Erythroblast (primary cell): ENCODE measurements around the gene MGAT1.

ENCODE experiments used
- GATA1 ChIP-seq: IDR thresholded peaks from 2 replicates; pipeline ENCODE4 v1.6.1; 2011; ENCODE audit warnings: low read depth, mild to moderate bottlenecking, control low read depth, low read length, moderate library complexity
- POLR2A ChIP-seq: IDR thresholded peaks from 2 replicates; pipeline ENCODE4 v1.6.1; 2011; ENCODE audit warnings: mild to moderate bottlenecking, low read length

- TF ChIP-seq POLR2A (no peak), GATA1 (no peak)
Measured at GRCh38 chr5:180799902-180800801, 2.5 kb downstream of the MGAT1 start.
